ENCODE results near the gene RXRG.
"Not testable (repeated sequence)": the region's sequence is repeated elsewhere in the genome, so short reads cannot be mapped to it uniquely, and the experiment has no call there.

Gene RXRG

GRCh38 chr1:165444897-165445370, at the start of gene RXRG:
Gene RXRG (minus strand): TSS chr1:165445126. CDS start chr1:165444893, 233 bp downstream.
- DNase-seq (ENCODE audit: low spot score): peak; percentile 78

GRCh38 chr1:165492845-165493373, 48.0 kb upstream of the RXRG start:
- DNase-seq (ENCODE audit: low spot score): no peak

GRCh38 chr1:165490175-165490574, 45.2 kb upstream of the RXRG start:
- no peak for DNase-seq (ENCODE audit: low spot score)

DNA sequence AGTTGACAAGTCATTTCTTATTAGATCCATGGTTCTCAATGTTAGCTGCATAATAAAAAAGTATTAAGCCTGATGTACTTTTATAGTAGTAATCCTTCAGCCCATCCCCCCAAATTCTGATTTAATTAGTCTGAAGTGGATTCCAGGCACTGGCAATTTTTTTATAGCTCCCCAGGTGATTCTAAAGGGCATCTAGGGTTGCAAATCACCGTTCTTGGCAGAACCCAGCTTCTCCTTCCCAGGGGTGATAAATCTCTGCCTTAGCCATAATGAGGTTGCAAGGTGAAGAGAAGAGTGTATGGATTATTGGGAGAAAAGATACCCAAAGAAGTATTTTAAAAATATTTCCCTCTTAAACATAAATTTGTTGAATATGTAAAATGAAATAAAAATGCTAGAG, 43.0 kb upstream of the RXRG start:
- DNase-seq (ENCODE audit: low spot score): no peak

DNA sequence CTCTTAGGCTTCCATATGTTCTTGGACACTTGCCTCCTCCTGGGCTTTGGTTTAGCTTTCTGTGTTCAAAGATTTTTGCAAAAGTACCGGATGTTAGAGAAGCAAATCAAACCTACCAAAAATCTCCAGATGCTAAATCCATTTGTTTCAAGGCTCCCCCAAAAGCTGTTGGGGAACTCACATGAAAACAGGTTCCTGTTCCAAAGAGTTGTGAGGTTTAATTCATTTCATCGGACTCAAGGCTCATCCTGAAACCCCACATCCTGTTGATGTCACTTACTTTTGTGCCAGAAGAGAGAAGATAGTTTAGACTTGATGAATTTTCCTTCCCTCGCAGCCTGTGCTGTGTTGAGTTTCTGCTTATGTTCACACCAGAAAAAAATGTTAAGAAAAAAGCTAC, 41.7 kb upstream of the RXRG start:
- DNase-seq (ENCODE audit: low spot score): no peak

- no peak for DNase-seq (ENCODE audit: low spot score)
Measured at GRCh38 chr1:165485716-165486115, 40.8 kb upstream of the RXRG start.

GRCh38 chr1:165484532-165484931, 39.6 kb upstream of the RXRG start:
- no peak for DNase-seq (ENCODE audit: low spot score)

GRCh38 chr1:165483412-165483811, 38.5 kb upstream of the RXRG start:
- no peak for DNase-seq (ENCODE audit: low spot score)

- no peak for DNase-seq (ENCODE audit: low spot score)
Measured at GRCh38 chr1:165481820-165482532, 37.0 kb upstream of the RXRG start.

- DNase-seq (ENCODE audit: low spot score): no peak
Measured at GRCh38 chr1:165476776-165477175, 31.9 kb upstream of the RXRG start.

- no peak for DNase-seq (ENCODE audit: low spot score)
Measured at GRCh38 chr1:165474196-165474595, 29.3 kb upstream of the RXRG start.

DNA sequence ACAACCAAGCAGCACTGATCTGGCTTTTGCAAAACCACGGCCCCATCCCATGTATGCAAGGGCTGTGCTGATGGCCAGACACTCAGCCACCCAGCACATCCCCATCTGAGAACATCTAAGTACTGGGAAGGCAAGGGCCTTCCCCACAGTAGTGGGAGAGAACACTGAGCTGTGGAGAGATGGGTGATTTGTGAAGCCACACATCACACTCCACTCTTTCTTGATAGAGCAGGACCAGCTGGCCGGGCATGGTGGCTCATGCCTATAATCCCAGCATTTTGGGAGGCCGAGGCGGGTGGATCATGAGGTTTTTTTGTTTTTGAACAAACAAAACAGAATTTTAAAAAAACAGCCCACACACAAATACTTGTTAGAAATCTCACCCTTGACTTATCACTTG, 28.2 kb upstream of the RXRG start:
- no peak for DNase-seq (ENCODE audit: low spot score)

- no peak for DNase-seq (ENCODE audit: low spot score)
Measured at GRCh38 chr1:165468726-165469249, 23.9 kb upstream of the RXRG start.

DNA sequence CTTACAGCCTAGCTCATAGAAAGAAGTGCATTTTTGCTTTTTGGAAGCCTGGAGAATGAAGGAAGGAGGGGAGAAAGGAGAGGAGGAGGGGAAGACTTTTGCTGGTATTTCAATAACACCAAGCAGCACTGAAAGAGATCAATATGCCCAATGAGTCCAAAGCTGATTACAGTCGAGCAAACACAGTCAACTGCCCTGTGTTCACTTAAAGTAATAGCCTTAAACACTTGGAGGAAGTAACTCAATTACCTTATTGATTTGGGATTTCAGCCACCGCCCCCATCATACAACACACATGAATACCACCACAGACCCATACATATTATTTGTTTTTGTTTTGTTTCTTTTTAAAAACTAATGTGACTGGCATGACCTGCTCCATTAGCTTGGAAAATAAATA, 23.3 kb upstream of the RXRG start:
- DNase-seq (ENCODE audit: low spot score): no peak

- DNase-seq (ENCODE audit: low spot score): no peak
Measured at GRCh38 chr1:165467706-165468105, 22.8 kb upstream of the RXRG start.

DNA sequence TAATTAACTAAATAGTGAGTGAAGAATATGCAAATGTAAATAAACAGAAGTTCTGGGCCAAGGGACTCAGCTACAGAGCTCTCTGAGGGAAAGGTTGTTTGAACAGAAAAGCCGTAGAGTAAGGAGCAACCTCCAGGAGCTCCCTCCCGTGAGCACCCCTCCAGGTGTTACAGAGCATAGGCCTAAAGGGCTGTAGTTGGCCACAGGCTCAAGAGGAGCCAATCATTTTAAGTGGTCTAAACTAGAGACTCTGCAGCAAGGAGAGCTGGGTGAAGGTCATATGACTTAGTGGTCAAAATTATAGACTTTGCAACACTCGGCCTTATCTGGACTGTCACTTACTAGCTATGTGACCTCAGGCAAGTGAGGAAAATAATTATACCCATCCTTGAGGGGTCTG, 19.1 kb upstream of the RXRG start:
- no peak for DNase-seq (ENCODE audit: low spot score)

DNA sequence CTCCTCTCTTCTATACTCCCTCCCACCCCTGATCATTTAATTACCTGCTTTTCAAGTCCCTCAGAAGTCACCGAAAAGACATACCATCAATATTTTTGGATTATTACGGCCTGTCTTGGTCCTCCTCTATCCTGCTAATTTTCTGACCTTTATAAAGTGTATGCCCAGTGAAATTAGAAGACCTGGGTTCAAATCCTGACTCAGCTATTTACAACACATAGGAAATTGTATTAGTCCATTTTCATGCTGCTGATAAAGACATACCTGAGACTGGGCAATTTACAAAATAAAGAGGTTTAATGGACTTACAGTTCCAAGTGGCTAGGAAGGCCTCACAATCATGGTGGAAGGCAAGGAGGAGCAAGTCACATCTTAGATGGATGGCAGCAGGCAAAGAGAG, 14.8 kb upstream of the RXRG start:
- DNase-seq (ENCODE audit: low spot score): not testable (repeated sequence)

GRCh38 chr1:165456861-165457260, 11.9 kb upstream of the RXRG start:
- no peak for DNase-seq (ENCODE audit: low spot score)

GRCh38 chr1:165456114-165456513, 11.2 kb upstream of the RXRG start:
- no peak for DNase-seq (ENCODE audit: low spot score)

DNA sequence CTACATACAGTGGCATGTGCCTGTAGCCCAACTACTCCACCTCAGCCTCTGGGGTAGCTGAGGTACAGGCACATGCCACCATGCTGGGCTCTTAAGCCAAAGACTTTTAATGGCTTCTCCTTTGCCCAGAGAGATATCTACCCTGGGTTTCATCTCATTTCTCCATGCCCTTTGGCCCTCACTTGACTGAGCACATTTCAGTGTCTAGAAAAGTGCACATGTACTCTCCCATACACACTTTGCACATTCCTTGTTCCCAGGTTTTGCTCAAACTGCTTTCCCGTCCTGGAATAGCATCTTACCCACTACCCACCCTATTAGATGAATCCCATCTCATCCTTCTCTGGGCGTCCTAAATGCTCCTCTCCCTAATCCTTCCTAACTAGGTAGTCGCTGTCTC, 10.2 kb upstream of the RXRG start:
- no peak for DNase-seq (ENCODE audit: low spot score)

- no peak for DNase-seq (ENCODE audit: low spot score)
Measured at GRCh38 chr1:165454091-165454610, 9.2 kb upstream of the RXRG start.

DNA sequence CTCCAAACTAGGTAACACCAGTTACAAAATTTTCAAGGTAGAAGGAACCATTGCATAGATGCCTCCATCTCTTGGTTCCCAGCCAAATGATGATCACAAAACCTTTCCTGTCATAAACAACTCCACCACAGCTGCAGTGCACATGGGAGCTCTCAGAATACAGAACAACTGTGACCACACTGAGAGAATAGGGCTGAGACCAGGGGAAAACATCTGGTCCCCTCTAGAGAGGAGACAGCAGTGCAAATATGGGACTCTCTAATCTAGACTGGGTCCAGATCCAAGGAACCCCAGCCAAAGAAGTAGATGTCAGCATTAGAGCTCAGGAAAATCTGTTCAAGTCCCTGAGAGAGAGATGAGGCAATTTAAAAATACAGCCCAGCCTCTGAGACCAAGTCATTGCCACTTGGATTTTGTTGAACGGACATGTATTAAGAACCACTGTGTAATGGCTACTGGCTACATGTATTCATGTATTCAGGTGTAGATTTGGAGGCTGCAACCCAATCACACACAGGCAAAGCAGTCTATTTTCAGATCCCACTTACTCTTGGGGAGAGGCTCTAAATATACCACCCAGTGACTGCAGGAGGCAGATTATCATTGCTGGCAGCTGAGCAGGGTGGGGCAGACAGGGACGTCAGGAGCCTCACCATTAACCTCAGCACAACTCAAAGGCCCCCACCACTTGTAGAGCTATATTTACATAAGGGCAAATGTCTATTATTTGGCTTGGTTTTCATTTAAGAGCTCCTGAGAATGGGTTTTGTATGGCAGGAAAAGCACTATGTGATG, 7.6 kb upstream of the RXRG start:
- DNase-seq (ENCODE audit: low spot score): no peak

- no peak for DNase-seq (ENCODE audit: low spot score)
Measured at GRCh38 chr1:165451691-165452090, 6.8 kb upstream of the RXRG start.

Data from left forelimb (tissue), 1 donor.